ENCODE results near the gene MS4A10. TPM values are rescaled to one million over a fixed set of nuclear protein-coding genes. Genes with fewer than 3 reads are reported as not detected.
A peak's percentile ranks its signal among the peaks of the same experiment; 100 is the strongest.

The MS4A10 gene
- total RNA-seq, 1 experiment from 2014 or later, result not detected

GRCh38 chr11:60767388-60767811 is 17.7 kb upstream of the MS4A10 start (continued):
- TF ChIP-seq CTCF (IDR thresholded peaks at IDR 0.05 in 2 of 3, conservative IDR thresholded peaks at IDR 0.05 in 1 of 3; ENCODE audit: borderline replicate concordance in 1 of 3, insufficient read depth in 1 of 3, low read depth in 2 of 3, low read length in 2 of 3) (peak; percentile 39 to 92 (median 78); a peak in 5 of 6 replicates), EZH2phosphoT487 (IDR thresholded peaks at IDR 0.05; ENCODE audit: borderline replicate concordance) (no peak), REST (IDR thresholded peaks at IDR 0.05; ENCODE audit: low read depth) (no peak), POLR2A (IDR thresholded peaks at IDR 0.05; ENCODE audit: borderline replicate concordance, extremely low read depth, insufficient read depth, insufficient read length) (no peak), TCF7L2 (IDR thresholded peaks at IDR 0.05; ENCODE audit: borderline replicate concordance, extremely low read depth, insufficient read depth, insufficient read length) (no peak)

GRCh38 chr11:60768202-60768601 is 16.9 kb upstream of the MS4A10 start:
- DNase-seq (ENCODE audit: low read depth, low spot score), result no peak
- intact Hi-C loops (cut with micrococcal nuclease), result no loop called here
- H3K79me2 ChIP-seq (ENCODE audit: insufficient read depth, low read length), result no peaks in the 10 kb centered on the region
- no peak for TF ChIP-seq YY1 (IDR thresholded peaks at IDR 0.05; ENCODE audit: extremely low read depth, insufficient replicate concordance, low read depth, low read length)
- no peak for TF ChIP-seq RAD21 (IDR thresholded peaks at IDR 0.05; ENCODE audit: low read depth)
- TF ChIP-seq SP1 (IDR thresholded peaks at IDR 0.05; ENCODE audit: low read depth), result no peak
- no peak for TF ChIP-seq EZH2phosphoT487 (IDR thresholded peaks at IDR 0.05; ENCODE audit: borderline replicate concordance)
- no peak for TF ChIP-seq JUND (IDR thresholded peaks at IDR 0.05)
- no peak for TF ChIP-seq ELF1 (IDR thresholded peaks at IDR 0.05; ENCODE audit: borderline replicate concordance, low read depth)
- TF ChIP-seq CTCF (IDR thresholded peaks at IDR 0.05 in 2 of 3, conservative IDR thresholded peaks at IDR 0.05 in 1 of 3; ENCODE audit: borderline replicate concordance in 1 of 3, insufficient read depth in 1 of 3, low read depth in 2 of 3, low read length in 2 of 3), result no peak
- no peak for TF ChIP-seq REST (IDR thresholded peaks at IDR 0.05; ENCODE audit: low read depth)
- TF ChIP-seq CEBPB (IDR thresholded peaks at IDR 0.05; ENCODE audit: low read depth), result no peak
- TF ChIP-seq ZFX (IDR thresholded peaks at IDR 0.05), result no peak

More at GRCh38 chr11:60768202-60768601, 16.9 kb upstream of the MS4A10 start:
- Histone ChIP-seq H3K9me2 (ENCODE audit: insufficient read depth) (no peaks in the 10 kb centered on the region), H3K36me3 (ENCODE audit: control insufficient read depth in 1 of 2, insufficient read depth in 2 of 2, low read length in 2 of 2) (no peaks in the 10 kb centered on the region), H3K9me3 (ENCODE audit: control insufficient read depth in 1 of 2, insufficient read depth in 1 of 2, low read depth in 1 of 2, low read length in 2 of 2) (no peaks in the 10 kb centered on the region), H2AFZ (ENCODE audit: low read depth, low read length, poor library complexity, severe bottlenecking) (no peak overlapping the region), H3K4me2 (ENCODE audit: low read length) (no peak overlapping the region), H3K4me1 (ENCODE audit: control insufficient read depth in 1 of 2, insufficient read depth in 2 of 2, low read length in 2 of 2) (peaks cover 8 to 10% of the 10 kb centered on the region in 2 experiments; a peak in 2 of 4 replicates), H3K4me3 (replicated peaks in 1 of 2; ENCODE audit: low read depth in 1 of 2, low read length in 2 of 2) (no peak overlapping the region), H3K27ac (ENCODE audit: low read depth, low read length) (no peak overlapping the region), H3K9ac (ENCODE audit: low read length) (no peak overlapping the region), H3K27me3 (ENCODE audit: insufficient read depth, low read length) (no peaks in the 10 kb centered on the region), H4K20me1 (ENCODE audit: insufficient read depth) (no peaks in the 10 kb centered on the region)
- no TSS peak for BruUV-seq (replicated peaks)
- ChIA-PET POLR2A (interaction anchor here (1.1 kb wide), 1 partner anchor 9 kb away, joined by 3 read pairs; no protein-coding TSS in a partner anchor), RAD21 (ENCODE audit: low non-redundant PET in 1 of 2, low total read pairs in 2 of 2, uncharacterized antibody in 2 of 2, unreplicated experiment in 2 of 2) (no interaction called here), CTCF (no interaction called here)
- ATAC-seq, result no peak

Data from HCT116 (cell line).